ENCODE data around the gene BMP8B. TPM values are rescaled to one million over a fixed set of nuclear protein-coding genes. Genes with fewer than 3 reads are reported as not detected.

The BMP8B gene
- total RNA-seq, 1 donor from 2014 or later, result 0.27 TPM

- DNase-seq (no peak), ATAC-seq (ENCODE audit: poor library complexity) (no peak)
- intact Hi-C loops (cut with DNase I), result no loop called here
These were observed 43.5 kb downstream of the BMP8B start for GRCh38 chr1:39745016-39745670.

GRCh38 chr1:39738622-39739366, 49.9 kb downstream of the BMP8B start, which contains the start of gene PPIE:
PPIE (plus strand) TSS chr1:39738882; CDS start chr1:39738901, 19 bp downstream.
- intact Hi-C loops (cut with DNase I), result no loop called here
- DNase-seq (peak; percentile 98), ATAC-seq (ENCODE audit: poor library complexity) (peak; percentile 99)

GRCh38 chr1:39737546-39738169, 51.0 kb downstream of the BMP8B start:
- intact Hi-C loops (cut with DNase I), result no loop called here
- ATAC-seq (ENCODE audit: poor library complexity) (no peak), DNase-seq (no peak)

GRCh38 chr1:39735731-39736130, 52.9 kb downstream of the BMP8B start:
- DNase-seq, result no peak
- intact Hi-C loops (cut with DNase I), result no loop called here
- ATAC-seq (ENCODE audit: poor library complexity), result no peak

- intact Hi-C loops (cut with DNase I), result no loop called here
- DNase-seq, result peak; percentile 43
- ATAC-seq (ENCODE audit: poor library complexity), result peak; percentile 73
These were observed 55.5 kb downstream of the BMP8B start for GRCh38 chr1:39733161-39733560.

- ATAC-seq (ENCODE audit: poor library complexity) (no peak), DNase-seq (no peak)
- intact Hi-C loops (cut with DNase I), result no loop called here
These were observed 55.9 kb downstream of the BMP8B start for GRCh38 chr1:39732730-39733129.

GRCh38 chr1:39729842-39730241, 58.8 kb downstream of the BMP8B start:
- no peak for ATAC-seq (ENCODE audit: poor library complexity)
- DNase-seq, result no peak
- intact Hi-C loops (cut with DNase I), result no loop called here

GRCh38 chr1:39729030-39729429, 59.6 kb downstream of the BMP8B start:
- intact Hi-C loops (cut with DNase I), result no loop called here
- DNase-seq, result no peak
- ATAC-seq (ENCODE audit: poor library complexity), result no peak

- intact Hi-C loops (cut with DNase I), result no loop called here
- ATAC-seq (ENCODE audit: poor library complexity) (no peak), DNase-seq (no peak)
These were observed 60.7 kb downstream of the BMP8B start for GRCh38 chr1:39727932-39728317.

GRCh38 chr1:39727221-39727931, 61.3 kb downstream of the BMP8B start:
- ATAC-seq (ENCODE audit: poor library complexity), result no peak
- intact Hi-C loops (cut with DNase I), result no loop called here
- DNase-seq, result no peak

GRCh38 chr1:39726600-39726999, 62.1 kb downstream of the BMP8B start:
- intact Hi-C loops (cut with DNase I), result no loop called here
- DNase-seq (no peak), ATAC-seq (ENCODE audit: poor library complexity) (no peak)

GRCh38 chr1:39722495-39722894, 66.2 kb downstream of the BMP8B start:
- no peak for ATAC-seq (ENCODE audit: poor library complexity)
- intact Hi-C loops (cut with DNase I), result no loop called here
- no peak for DNase-seq

GRCh38 chr1:39721664-39722063, 67.0 kb downstream of the BMP8B start:
- DNase-seq (no peak), ATAC-seq (ENCODE audit: poor library complexity) (no peak)
- intact Hi-C loops (cut with DNase I), result no loop called here

- intact Hi-C loops (cut with DNase I), result no loop called here
- DNase-seq, result no peak
- ATAC-seq (ENCODE audit: poor library complexity), result peak; percentile 74
These were observed 68.3 kb downstream of the BMP8B start for GRCh38 chr1:39720094-39720999.

GRCh38 chr1:39717809-39718208, 70.9 kb downstream of the BMP8B start:
- intact Hi-C loops (cut with DNase I), result loop anchor here (2.0 to 5.0 kb wide), 2 partner anchors 61 to 111 kb away; no protein-coding TSS in a partner anchor
- ATAC-seq (ENCODE audit: poor library complexity), result no peak
- no peak for DNase-seq

GRCh38 chr1:39713557-39713956, 75.1 kb downstream of the BMP8B start:
- no peak for ATAC-seq (ENCODE audit: poor library complexity)
- intact Hi-C loops (cut with DNase I), result no loop called here
- DNase-seq, result no peak

GRCh38 chr1:39711966-39712340, 76.7 kb downstream of the BMP8B start:
- no peak for DNase-seq
- no peak for ATAC-seq (ENCODE audit: poor library complexity)
- intact Hi-C loops (cut with DNase I), result no loop called here
